HepG2 (cell line): ENCODE measurements around the gene SMIM45.
A peak's percentile ranks its signal among the peaks of the same experiment; 100 is the strongest.

Experiments
- ATAC-seq: fragments of 200-7000 bp; cut with Tn5 transposase; 3 replicates; pipeline ENCODE4 v1.9.1; 2020; ENCODE audit warnings: mild to moderate bottlenecking, moderate library complexity
- BruUV-seq: library from RNA; stranded (reverse); fragments of 400-500 nt; replicated peaks from 2 replicates; lab custom pipeline; 2021; lab: Mats Ljungman, UMichigan
- CTCF ChIA-PET: fragments of 300-600 bp; formaldehyde crosslinking; extraction: SDS; loops from one replicate; lab custom pipeline; 2021; ENCODE audit warnings: low total read pairs, inconsistent platforms, low intra/inter-chr PET ratio; lab: Yijun Ruan, JAX
- POLR2A ChIA-PET: fragments of 350-600 bp; sonication (Branson Sonifier 250); formaldehyde crosslinking; loops from one replicate; lab custom pipeline; 2020; ENCODE audit warnings: antibody characterized with exemption, inconsistent platforms; lab: Yijun Ruan, JAX
- DNase-seq: peaks from one replicate; pipeline ENCODE4 v3.0.0-alpha.2; 2015; ENCODE audit warnings: low spot score
- FAIRE-seq: peaks from 3 replicates; lab custom pipeline; 2011; peaks lifted over from hg19 to GRCh38; lab: Jason Lieb, UNC
- H2AFZ ChIP-seq: one replicate; pipeline ENCODE4 v1.6.1; 2011; ENCODE audit warnings: low read length, inconsistent platforms
- H3K27ac ChIP-seq: fragments of 300-600 bp; 3 replicates; pipeline ENCODE4 v1.8.0; 2011; ENCODE audit warnings: mixed run types, mild to moderate bottlenecking, mixed read lengths, low read length, inconsistent platforms; ENCODE audit not compliant: insufficient read depth; ENCODE audit errors: extremely low read length
- H3K27me3 ChIP-seq, 2 experiments: fragments of 200-600 bp in 1 of 2; 2 replicates in 1 of 2; 3 replicates in 1 of 2; pipeline versions ENCODE4 v1.6.0 to v1.8.0; 2011; ENCODE audit warnings: low read length in 2 of 2, mild to moderate bottlenecking in 2 of 2, moderate library complexity in 2 of 2, inconsistent platforms in 1 of 2; ENCODE audit not compliant: insufficient read depth in 2 of 2, control insufficient read depth in 1 of 2
- H3K36me3 ChIP-seq, 2 experiments: fragments of 200-600 bp in 1 of 2; replicated peaks in 1 of 2; 2 replicates in 1 of 2; 3 replicates in 1 of 2; pipeline versions ENCODE4 v1.5.1 to v1.8.0; 2011; ENCODE audit warnings: low read length in 2 of 2, inconsistent platforms in 1 of 2; ENCODE audit not compliant: insufficient read depth in 2 of 2, control insufficient read depth in 1 of 2
- H3K4me1 ChIP-seq: 2 replicates; pipeline ENCODE4 v1.5.1; 2012; ENCODE audit warnings: low read length, inconsistent platforms; ENCODE audit not compliant: insufficient read depth
- H3K4me2 ChIP-seq: 2 replicates; pipeline ENCODE4 v1.6.0; 2011; ENCODE audit warnings: low read depth, low read length, inconsistent platforms
- H3K4me3 ChIP-seq, 3 experiments: fragments of 200-600 bp in 1 of 3; sonication (generic), shearing (Covaris generic) in 1 of 3; replicated peaks in 1 of 3; 2 replicates each; pipeline ENCODE4 v1.5.1; 2011 to 2016; ENCODE audit warnings: low read length in 3 of 3, inconsistent platforms in 2 of 3, low read depth in 2 of 3, mild to moderate bottlenecking in 2 of 3, control low read depth in 1 of 3, mixed read lengths in 1 of 3; ENCODE audit not compliant: insufficient read depth in 1 of 3
- H3K79me2 ChIP-seq: one replicate; pipeline ENCODE4 v1.6.1; 2011; ENCODE audit warnings: low read length, inconsistent platforms; ENCODE audit not compliant: insufficient read depth
- H3K9ac ChIP-seq: 2 replicates; pipeline ENCODE4 v1.6.0; 2011; ENCODE audit warnings: mild to moderate bottlenecking, low read depth, low read length, inconsistent platforms; ENCODE audit not compliant: insufficient read depth
- H3K9me3 ChIP-seq: 2 replicates; pipeline ENCODE4 v1.5.1; 2012; ENCODE audit warnings: mild to moderate bottlenecking, low read length
- H4K20me1 ChIP-seq: 2 replicates; pipeline ENCODE4 v1.6.0; 2011; ENCODE audit warnings: inconsistent platforms, mild to moderate bottlenecking, low read length, moderate library complexity; ENCODE audit not compliant: insufficient read depth
- HNRNPL ChIP-seq: fragments of 200-400 bp; formaldehyde crosslinking; IDR thresholded peaks from 2 replicates; pipeline ENCODE4 v1.6.1; 2017; ENCODE audit warnings: mild to moderate bottlenecking, low read depth, low read length
- NBN ChIP-seq: fragments of 450-650 bp; conservative IDR thresholded peaks from 2 replicates; pipeline ENCODE4 v1.6.1; 2017
- RFX1 ChIP-seq: fragments of 450-650 bp; IDR thresholded peaks from 2 replicates; pipeline ENCODE4 v1.6.1; 2017
- RFX3 ChIP-seq: IDR thresholded peaks from 2 replicates; pipeline ENCODE4 v1.6.1; 2016; ENCODE audit warnings: missing biosample characterization, missing genetic modification reagents
- TBL1XR1 ChIP-seq: fragments of 150-350 bp; IDR thresholded peaks from 2 replicates; pipeline ENCODE4 v1.6.1; 2014; ENCODE audit warnings: borderline replicate concordance, low read length; ENCODE audit not compliant: partially characterized antibody
- ZMAT3 ChIP-seq: sonication (generic); formaldehyde crosslinking; conservative IDR thresholded peaks from 2 replicates; pipeline ENCODE4 v1.7.0; 2021; ENCODE audit warnings: missing genetic modification reagents
- ZNF383 ChIP-seq: sonication (generic); formaldehyde crosslinking; IDR thresholded peaks from 2 replicates; pipeline ENCODE4 v1.4.0; 2020; ENCODE audit warnings: missing genetic modification reagents, mild to moderate bottlenecking, borderline replicate concordance
- ZNF432 ChIP-seq: sonication (generic); formaldehyde crosslinking; IDR thresholded peaks from 2 replicates; pipeline ENCODE4 v1.5.0; 2020; ENCODE audit warnings: missing genetic modification reagents, mild to moderate bottlenecking, borderline replicate concordance
- ZSCAN29 ChIP-seq: sonication (generic); formaldehyde crosslinking; conservative IDR thresholded peaks from 2 replicates; pipeline ENCODE4 v1.4.0; 2020; ENCODE audit warnings: mild to moderate bottlenecking, missing genetic modification reagents
- WGBS: methylation state at CpG from one replicate; pipeline ENCODE4 v1.1.6; 2017; ENCODE audit warnings: low lambda C conversion rate; 5-methylcytosine and 5-hydroxymethylcytosine counted together
- in situ Hi-C: cut with HindIII; loops from 2 replicates; pipeline ENCODE4 v1.10.0; 2017; ENCODE audit warnings: low pct_unique_long_range_greater_than_20kb; ENCODE audit not compliant: extremely low pct_ligation_motif_present
- intact Hi-C: fragments of 100-400 bp; cut with micrococcal nuclease; formaldehyde crosslinking; loops from one replicate; pipeline ENCODE4 v1.10.0; 2022; ENCODE audit not compliant: unreplicated experiment
- TF ChIP-seq, protein P1 (sequence below): sonication (generic); formaldehyde crosslinking; IDR thresholded peaks from 2 replicates; pipeline ENCODE4 v1.4.0; 2020; ENCODE audit warnings: mild to moderate bottlenecking, missing genetic modification reagents

The SMIM45 gene

DNA sequence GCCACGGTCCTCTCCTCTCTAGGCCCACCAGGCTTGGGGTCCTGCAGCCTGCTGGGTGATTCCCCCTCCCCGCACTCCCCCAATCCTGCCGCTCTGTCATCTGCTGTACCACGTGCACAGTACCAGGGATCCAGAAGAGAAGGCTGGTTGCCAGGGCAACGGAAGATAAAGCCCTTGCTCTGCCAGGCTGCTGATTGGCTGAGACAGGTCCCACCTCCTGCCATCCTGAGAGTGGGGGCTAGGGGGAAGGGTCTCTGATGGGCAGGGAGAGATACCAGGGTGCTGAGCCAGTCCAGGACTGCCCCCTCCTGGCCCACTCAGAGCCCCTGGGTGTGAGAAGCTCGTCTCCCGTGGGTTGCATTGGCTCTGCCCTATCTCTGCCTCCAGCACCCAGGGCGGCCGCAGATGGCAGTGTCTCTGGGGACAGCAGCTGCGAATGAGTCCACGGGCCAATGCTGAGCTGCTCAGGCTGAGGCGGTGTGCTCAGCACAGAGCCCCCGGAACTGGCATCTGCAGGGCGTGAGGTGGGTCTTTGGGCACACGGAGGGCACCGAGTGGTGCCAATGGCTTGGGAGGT, at the start of gene SMIM45:
TSS of gene SMIM45 (plus strand) at position 253 of the 577 bp plus-strand sequence.
- no peak within 1 kb of the TSS for H2AFZ ChIP-seq
- H3K79me2 ChIP-seq = no peaks in the 10 kb centered on the region
- 79% methylated on average over 9 of the region's 16 CpGs for WGBS
- intact Hi-C loops = loop anchor here (5.0 kb wide), 1 partner anchor 160 kb away; no protein-coding TSS in a partner anchor
- H3K9ac ChIP-seq = no peak within 1 kb of the TSS
- ATAC-seq (no peak), DNase-seq (no peak)
- POLR2A ChIA-PET = no interaction called here
- in situ Hi-C loops = loop anchor here (25.0 kb wide), 1 partner anchor 485 kb away; the partner anchor contains the start of gene NFAM1
- no peaks in the 10 kb centered on the region for H3K9me3 ChIP-seq
- peaks cover 43% of the 10 kb centered on the region for H3K4me1 ChIP-seq
- TF ChIP-seq TBL1XR1 = no peak
- TF ChIP-seq NBN = no peak
- TF ChIP-seq RFX1 = peak; percentile 24; the same call in 1 of the 2 replicates
- TF ChIP-seq, protein P1, sequence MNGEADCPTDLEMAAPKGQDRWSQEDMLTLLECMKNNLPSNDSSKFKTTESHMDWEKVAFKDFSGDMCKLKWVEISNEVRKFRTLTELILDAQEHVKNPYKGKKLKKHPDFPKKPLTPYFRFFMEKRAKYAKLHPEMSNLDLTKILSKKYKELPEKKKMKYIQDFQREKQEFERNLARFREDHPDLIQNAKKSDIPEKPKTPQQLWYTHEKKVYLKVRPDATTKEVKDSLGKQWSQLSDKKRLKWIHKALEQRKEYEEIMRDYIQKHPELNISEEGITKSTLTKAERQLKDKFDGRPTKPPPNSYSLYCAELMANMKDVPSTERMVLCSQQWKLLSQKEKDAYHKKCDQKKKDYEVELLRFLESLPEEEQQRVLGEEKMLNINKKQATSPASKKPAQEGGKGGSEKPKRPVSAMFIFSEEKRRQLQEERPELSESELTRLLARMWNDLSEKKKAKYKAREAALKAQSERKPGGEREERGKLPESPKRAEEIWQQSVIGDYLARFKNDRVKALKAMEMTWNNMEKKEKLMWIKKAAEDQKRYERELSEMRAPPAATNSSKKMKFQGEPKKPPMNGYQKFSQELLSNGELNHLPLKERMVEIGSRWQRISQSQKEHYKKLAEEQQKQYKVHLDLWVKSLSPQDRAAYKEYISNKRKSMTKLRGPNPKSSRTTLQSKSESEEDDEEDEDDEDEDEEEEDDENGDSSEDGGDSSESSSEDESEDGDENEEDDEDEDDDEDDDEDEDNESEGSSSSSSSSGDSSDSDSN (CRISPR knock-in tag) = no peak
- TF ChIP-seq RFX3 (CRISPR knock-in tag) = 0 out of 2 replicates have a peak, but pooled peaks have one; percentile 32
- TF ChIP-seq HNRNPL = 0 out of 2 replicates have a peak, but pooled peaks have one; percentile 19
- no peak for TF ChIP-seq ZNF383 (CRISPR knock-in tag)
- no peak for TF ChIP-seq ZMAT3 (CRISPR knock-in tag)
- no peak for TF ChIP-seq ZSCAN29 (CRISPR knock-in tag)
- TF ChIP-seq ZNF432 = no peak
- TF ChIP-seq, all 625 proteins: peak for 3
- no TSS peak for BruUV-seq
- no peak for FAIRE-seq
- CTCF ChIA-PET = interaction anchor here (1.5 kb wide), 1 partner anchor 163 kb away, joined by 5 read pairs; no protein-coding TSS in a partner anchor
- Histone ChIP-seq H4K20me1 (no peaks in the 10 kb centered on the region), H3K36me3 (no peaks in the 10 kb centered on the region), H3K4me2 (peak within 1 kb of the TSS; percentile 45), H3K4me3 (no peak within 1 kb of the TSS), H3K27me3 (no peaks in the 10 kb centered on the region), H3K27ac (no peak within 1 kb of the TSS)
